Liver (tissue), 3 donors: Measurements from ENCODE around the gene LNX2.

Source experiments
- CTCF ChIP-seq: fragments of 150-350 bp; IDR thresholded peaks from 2 replicates; pipeline ENCODE4 v1.5.1; 2017; ENCODE audit warnings: improper control_type of control experiment, low read depth, low read length; ENCODE audit not compliant: missing input control
- GABPA ChIP-seq, 2 donors: IDR thresholded peaks in 1 of 2; conservative IDR thresholded peaks in 1 of 2; 2 replicates each; pipeline ENCODE4 v1.6.1; 2016; ENCODE audit warnings: antibody characterized with exemption in 2 of 2, mild to moderate bottlenecking in 1 of 2, moderate library complexity in 1 of 2
- MAX ChIP-seq: IDR thresholded peaks from 2 replicates; pipeline ENCODE4 v1.6.1; 2016; ENCODE audit warnings: antibody characterized with exemption
- donor health status: healthy.
- donor health status: healthy.

DNA sequence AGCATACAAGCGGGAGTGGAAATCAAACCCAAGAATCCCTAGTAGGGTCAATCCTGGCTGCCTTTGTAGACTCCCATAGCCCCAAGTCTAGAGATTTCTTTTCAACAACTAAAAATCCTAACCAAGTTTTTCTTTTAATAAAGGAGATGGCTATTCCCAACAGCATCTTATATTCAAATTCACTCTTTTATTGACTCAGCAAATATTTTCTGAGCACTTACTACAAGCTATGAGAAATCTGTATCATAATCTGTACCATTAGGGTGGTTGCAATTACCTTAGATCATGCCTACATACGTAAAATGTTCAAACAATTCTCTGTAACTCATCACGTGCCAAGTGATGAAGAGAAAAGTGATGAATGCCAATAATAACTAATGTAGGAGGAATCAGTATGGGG, 54.5 kb downstream of the LNX2 start:
- TF ChIP-seq CTCF (no peak), MAX (no peak), GABPA (IDR thresholded peaks at IDR 0.05 in 1 of 2, conservative IDR thresholded peaks at IDR 0.05 in 1 of 2) (no peak)
